Cortex of kidney (tissue), 1 donor: ENCODE measurements around the gene TENM4.

Experiments
- DNase-seq: peaks from one replicate; lab custom pipeline; 2025; lab: John Stamatoyannopoulos, UW

TENM4 gene

DNA sequence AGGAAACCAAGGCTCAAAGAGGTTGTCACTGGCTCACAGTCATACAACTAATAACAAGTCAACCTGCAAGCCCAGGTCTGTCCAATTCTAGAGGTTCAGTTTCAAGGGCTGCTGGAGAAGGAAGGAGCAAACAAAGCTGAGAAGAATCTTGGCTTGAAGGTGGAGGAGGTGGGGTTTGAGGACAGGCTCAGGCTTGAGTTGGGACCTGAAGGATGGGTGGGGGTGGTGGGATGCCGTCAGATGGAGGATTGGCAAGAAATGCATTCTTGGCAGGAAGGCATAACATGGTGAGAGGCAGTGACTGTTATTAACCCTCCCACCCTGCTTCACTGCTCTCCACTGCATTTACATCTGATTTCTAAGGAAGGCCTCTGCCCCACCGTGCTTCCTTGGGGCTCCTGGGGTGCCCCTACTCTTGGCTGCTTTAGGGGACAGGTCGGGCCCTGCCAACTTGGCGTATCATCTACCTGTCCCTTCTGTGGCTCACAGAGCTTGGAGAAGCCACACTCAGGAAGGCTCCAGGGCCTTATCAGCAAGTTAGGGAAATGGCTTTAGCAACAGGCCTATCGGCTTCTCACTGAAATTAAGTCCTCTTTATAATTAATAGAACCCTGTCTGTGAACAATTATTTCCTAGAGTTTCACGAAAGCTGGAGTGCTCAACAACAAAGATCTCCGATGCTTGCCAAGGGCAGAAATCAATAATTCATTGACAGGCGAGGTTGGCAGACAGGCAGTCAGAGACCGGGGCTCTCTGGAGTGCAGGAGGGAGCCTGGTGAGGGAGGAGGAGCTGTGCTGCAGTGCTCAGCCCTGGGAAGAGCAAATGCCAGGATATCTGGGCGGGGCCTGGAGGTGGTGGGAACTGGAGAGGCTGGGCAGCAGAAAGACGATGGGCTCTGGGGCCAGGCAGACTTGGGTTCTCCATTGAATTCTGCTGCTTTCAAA lies 781.2 kb downstream of the TENM4 start:
- DNase-seq = no peak

DNA sequence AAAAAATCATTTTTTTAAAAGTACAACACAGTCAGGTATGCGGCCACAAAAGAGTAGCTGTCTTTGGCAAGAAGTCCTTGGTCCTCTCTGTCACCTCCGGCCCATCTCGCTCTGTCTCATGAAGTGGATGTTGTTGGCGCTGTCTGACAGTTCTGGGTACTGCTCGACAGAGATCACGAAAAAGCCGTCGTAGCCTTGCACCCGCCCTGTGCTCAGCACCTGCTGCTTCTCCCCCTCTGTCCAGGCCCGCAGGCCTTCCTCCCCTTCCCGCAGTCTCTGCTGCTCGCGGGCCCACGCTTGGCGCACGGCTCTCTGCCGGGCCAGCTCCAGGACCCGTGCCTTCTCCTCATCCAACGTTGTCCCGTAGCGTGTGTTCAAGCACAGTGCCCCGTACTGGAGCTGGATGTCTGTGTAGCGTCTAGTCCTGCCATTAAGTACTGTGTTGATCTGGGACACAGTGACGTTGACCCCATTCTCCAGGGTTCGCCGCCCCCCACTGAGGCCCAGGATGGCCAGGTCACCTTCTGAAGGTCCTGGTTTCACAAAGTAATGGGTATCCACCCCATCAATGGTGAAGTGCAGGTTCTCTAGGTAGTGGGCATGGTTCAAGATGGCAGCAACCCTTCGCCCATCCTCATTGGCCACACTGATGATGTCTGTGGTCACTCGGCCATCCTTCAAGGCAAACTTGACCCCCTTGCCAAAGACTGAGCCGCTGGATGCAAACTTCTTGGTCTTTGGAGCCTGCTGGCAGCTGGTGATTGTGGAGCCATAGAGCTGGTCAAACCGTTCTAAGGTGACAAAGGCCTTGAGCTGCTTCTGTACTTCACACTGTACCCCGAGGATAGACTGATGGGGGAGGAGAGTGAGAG lies 782.6 kb downstream of the TENM4 start:
- DNase-seq = no peak

DNA sequence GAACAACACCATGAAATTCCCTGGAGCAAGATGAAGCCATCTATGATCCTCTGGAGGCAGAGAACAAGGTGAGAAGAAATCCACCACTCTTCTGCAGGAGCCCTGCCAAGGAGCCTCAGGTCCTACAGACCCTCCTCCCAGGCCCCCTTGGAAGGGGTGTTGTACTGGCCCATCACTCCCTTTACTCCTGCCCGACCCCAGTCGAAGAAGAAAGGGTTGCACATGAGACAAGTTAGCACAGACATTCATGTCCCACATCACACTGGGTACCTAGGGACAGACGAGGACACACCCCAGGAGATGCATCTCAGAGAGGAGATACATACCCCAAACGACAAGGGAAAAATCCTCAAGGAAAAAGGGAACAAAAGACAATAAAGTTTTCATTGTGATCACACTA lies 783.4 kb downstream of the TENM4 start:
- no peak for DNase-seq

DNA sequence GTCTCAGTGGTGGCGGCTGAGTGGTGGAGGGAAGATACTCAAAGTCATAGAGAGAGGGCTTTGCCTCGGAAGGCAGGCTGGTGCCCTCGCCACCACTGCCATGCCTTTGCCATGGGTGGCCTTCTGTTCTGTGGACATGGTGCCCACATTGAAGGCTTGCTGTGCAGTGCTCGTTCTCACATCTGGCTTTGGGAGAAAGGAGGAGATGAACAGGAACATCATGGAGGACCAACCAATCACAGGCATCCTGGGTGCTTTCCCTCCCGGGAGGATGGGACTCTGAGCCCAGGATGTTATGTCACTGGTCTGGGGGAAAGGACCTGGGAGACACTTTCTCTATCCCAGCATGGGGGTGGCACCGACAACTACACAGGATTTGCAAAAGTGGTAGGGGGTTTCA lies 783.8 kb downstream of the TENM4 start:
- no peak for DNase-seq

DNA sequence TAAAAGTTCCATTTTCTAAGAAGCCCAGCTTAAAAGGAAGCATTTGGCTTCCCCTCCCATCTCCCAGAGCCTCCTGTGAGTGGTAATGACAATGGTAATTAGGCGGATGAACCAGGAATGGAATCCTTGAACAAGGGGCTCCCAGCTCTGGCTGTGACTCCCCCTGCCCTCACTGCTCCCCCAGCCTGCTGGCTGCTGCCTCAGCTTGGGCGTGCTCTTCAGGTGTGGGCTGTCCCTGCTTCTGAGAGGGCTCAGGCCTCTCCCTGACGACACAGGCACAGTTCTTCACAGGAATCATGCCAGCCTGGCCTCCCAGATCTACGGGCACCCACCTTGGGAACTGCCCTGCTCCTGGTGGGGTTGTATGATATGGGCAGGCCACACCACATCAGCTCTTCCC lies 784.5 kb downstream of the TENM4 start:
- DNase-seq = no peak

DNA sequence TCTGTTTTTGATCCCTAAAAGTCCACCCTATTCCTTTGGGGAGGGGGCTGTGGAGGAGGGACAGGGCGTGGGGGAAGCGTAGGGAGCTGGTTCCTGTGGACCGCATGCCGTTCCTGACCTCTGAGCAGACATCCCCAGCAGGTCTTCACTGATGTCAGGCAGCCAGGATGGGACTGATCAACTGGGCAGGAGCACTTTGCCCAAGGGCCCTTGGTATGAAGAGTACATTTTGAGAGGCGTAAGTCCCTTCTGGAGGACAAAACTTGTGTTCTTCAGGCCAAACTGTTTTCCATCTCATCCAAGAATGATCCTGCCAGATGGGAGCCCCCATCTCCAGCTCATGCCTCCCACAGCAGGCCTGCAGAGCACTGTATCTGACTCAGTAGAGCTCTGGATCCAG lies 785.3 kb downstream of the TENM4 start:
- no peak for DNase-seq

DNA sequence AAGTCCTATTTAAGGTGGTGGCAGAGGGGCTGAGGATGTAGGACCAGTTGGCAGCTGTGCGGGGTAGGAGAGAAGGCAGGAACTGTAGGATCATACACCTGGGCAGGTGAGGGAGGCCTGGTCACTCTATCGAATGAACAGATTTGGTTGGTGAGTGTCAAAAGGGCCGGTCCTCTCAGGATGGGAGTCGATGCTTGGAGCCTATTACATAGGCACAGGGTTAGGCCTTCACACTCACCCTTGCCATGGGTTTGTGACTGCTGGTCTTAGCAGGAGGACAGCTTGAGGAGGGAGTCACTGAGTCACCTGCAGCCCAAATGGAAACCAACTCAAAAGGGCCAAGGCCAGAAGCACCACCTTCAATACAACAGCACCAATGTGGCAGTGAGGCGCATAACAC lies 786.0 kb downstream of the TENM4 start:
- no peak for DNase-seq

DNA sequence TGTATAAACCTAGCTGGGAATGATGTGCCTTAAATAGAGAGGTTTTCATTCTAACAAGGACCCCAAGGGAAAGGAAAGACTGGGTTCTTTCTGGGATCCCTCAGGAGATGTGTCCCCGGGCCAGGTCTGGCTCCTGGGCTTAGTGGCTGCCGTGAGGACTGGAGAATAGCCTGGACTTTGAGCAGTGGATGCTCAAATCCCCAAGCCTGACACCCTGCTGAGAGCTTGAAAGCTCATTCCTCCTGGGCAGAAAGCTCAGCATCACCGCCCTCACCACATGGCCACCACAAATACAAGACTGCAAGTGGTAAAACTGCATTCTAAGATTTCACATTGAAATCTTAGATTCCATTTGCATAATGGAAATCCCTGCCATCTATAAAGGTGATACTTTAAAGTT lies 786.8 kb downstream of the TENM4 start:
- no peak for DNase-seq

DNA sequence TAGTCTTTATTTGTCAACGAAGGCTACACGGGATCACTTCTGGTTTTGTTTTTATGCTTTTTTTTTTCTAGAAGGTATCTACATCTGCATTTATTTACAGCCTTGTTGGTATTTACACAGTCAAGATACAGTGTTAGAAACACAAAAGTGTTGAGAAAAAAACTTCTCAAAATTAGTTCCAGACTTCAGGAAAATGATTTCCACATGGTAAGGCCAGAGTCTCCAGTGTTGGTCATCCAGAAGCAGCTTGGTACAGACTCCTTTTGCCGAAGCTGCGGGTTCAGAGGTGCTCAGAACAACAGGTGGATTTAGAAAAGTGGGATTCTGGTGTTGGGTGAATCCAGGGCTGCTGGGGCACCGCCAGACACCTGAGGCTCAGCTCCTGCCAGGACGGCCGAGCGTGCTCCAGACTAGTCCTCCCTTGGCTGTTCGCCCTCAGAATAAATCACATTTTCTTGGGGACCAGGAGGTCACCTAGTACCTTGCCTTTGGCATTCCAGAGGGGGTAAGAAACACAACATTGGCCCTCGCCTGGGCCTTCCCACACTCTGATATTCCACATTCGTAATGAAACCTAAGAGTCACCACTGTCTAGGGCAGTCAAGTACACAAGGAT lies 787.4 kb downstream of the TENM4 start:
- no peak for DNase-seq

DNA sequence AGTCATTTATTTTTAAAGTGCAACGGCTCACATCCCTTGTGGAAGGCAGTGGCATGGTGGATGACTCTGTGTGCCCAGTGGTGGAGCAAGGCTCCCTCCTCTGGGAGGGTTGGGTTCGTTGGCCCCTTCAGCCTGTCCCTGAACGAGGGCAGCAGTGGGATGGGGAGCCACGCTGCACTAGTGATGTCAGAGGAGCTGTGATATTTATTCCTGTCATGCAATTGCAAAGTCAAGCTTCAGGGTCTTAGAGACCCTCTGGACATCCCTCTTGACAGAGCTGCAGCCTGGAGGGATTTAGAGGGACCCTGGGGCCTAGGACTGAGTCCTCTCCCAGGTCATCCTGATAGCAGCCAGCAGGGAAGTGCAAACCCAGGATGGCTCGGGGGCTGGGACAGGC lies 788.0 kb downstream of the TENM4 start:
- DNase-seq = no peak

DNA sequence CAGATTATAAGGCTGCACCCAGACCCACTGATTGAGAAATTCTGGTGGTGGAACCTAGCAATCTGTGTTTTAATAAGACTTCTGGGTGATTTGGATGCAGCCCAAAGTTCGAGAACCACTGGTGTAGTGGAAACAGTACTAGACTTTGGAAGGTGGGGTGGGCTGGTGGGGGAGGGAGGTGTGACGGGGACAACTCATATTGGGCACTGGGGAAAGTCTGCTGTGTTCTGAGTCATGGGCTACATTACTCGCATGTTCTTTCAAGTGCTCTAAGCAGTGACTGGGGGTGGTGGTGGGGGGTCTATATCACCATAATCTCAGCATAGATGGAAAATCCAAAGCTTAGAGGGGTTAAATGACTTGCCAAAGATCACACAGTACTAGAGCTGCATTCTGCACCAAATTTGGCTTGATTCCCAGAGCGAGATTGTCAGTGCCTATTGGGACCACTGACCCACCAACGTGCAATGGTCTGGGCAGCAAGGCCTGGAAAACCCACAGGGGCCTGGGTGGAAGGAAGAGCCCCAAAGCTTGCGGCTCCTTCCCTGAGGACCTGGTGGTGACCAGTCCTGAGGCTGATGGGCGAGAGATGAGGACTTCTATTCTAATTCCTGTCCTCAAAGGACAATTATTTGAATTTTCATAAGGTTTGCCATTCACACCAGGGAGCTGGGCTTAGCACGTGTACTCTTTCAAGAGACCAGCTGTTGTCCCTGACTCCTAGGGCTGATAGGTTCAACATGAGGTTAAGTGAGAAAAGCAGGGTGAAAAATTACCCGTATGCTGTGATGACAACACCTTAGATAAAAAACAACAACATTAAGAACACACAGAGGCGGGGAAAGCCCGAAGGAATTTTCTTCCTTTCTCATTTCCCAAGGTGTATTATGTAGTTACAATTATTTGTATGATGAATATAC lies 788.6 kb downstream of the TENM4 start:
- no peak for DNase-seq

DNA sequence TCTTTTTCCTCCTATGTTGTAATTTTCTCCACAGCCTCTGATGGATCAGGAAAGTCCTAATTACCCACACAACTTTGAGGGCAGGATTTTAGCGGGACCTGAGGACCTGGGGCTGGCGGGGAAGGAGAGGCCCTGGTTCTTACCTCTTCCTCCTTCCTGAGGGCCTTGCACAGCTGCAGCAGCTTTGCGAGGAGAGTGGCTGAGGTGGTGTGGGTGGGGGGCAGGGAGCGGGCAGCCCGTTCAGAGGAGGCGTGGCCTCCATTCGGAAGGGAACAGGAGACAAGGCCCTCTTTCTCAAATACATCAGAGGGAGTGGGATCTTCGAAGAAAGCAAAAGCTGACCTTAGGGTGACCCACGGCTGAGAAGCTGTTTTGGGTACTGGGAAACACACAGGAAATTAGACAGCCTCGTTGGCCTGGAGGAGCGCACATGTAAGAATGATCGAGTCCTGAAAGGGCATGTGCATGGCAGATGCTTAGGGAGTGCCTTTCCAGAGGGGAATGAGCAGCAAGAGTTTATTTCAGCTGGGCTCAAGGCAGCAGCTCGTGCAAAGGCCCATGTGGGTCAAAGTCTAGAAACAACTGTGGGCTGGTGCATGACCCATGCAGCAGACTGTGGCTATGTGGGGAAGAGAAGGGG lies 789.6 kb downstream of the TENM4 start:
- DNase-seq = no peak

DNA sequence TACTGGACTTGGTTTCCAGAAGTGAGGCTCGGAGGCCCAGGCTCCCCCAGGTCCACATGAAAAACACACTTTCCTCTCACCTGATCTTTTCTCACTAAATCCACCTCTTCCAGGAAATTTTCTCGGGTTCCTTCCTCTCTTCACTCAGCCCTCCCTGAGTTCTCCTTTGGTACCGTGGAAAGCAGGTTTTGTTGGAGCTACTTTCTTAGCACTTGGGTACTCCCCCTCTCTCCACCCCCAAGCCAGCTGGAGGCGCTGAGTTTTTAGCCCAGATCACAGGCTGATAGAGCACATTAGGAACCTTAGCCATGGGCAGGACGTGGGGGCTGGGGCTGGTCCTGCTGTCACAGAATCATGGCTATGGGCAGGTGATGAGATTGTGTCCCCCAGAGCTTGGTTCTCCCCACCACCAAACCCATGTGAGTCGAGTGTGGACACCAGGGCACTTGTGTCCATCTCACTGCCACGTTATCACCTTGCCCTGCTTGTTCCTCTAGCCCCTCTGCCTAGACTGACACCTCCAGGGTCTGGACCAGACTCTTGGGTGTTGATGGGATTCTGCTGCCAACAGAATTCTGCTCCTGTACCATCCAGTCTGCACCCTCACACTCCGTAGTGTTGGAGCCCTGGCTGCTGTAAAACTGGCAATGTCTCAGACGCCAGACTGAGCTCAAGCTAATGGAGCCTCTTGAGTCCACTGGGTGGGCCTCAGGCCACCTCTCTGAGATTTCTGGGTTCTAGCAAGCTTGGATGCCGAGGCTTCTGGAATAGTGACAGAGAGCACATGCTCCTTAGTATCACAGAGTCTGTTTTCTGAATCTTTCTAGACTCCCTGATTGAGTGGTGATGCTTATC lies 791.2 kb downstream of the TENM4 start:
- no peak for DNase-seq

DNA sequence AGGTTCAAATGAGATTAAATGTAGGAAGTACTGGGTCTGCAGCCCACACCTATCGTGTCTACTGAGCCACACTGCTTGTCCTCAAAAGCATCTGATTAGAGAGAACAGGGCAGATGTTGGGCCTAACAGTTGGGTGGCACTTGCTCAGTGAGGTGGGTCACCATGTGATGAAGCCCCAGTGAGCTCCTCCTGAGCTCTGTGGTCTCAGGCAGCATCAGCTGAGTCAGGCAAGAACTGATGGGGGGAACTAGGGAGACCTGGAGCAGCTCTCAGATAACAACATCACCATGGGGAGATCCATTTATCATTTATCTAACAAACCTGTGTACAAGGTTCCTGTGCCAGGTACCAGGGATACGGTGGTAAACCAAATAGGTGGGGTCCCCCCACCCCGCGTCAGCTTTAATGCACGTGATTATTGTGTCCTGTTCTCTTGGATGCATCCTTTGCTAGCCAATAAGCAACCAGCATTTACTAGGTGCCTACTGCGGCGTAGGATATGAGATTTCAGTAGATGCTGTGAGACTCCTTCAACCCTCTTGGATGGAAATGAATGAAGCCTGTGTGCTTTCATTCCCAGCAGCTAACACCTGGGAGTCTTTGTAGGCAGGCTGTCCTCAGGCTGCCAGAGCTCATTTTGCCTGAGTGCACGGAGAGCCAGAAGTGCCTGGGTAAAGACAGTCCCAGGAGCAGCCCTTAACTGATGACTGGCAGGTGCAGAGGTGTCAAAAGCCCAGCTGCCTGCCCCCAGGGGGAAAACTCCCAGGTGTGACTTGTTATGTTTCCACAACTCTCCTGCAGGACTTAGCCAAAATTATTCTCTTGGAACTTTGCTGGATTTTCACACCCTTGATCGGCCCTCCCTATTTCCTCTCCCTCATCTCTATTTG lies 792.6 kb downstream of the TENM4 start:
- no peak for DNase-seq

DNA sequence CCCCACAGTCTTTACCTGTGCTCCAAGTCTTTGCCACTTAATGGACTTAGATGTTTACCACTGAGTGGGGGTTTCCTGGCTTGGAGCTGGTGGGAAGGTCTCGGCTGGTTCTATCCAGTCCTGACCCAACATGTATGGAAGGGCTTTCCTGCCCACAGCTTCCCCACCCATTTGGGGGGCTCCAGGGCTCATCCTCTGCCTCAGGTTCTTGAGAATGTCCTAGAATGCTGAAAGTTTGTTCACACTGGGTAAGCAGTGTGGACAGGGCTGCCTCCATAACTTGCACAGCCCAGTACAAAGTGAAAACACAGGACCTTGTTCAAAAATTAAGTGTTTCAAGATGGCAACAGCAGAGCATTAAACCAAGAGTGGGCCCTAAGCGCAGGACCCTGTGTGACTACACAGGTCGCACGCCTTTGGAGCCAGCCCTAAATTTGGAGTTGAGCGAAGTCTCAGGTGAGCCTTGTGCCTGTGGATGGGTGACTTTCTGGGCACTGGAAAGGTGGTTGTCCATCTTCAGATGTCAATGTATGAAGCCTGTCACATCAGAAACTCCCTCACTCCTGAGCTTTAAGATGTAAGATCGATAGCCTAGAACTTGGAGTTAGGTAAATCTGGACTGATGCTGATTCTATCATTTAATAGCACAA lies 793.4 kb downstream of the TENM4 start:
- no peak for DNase-seq

DNA sequence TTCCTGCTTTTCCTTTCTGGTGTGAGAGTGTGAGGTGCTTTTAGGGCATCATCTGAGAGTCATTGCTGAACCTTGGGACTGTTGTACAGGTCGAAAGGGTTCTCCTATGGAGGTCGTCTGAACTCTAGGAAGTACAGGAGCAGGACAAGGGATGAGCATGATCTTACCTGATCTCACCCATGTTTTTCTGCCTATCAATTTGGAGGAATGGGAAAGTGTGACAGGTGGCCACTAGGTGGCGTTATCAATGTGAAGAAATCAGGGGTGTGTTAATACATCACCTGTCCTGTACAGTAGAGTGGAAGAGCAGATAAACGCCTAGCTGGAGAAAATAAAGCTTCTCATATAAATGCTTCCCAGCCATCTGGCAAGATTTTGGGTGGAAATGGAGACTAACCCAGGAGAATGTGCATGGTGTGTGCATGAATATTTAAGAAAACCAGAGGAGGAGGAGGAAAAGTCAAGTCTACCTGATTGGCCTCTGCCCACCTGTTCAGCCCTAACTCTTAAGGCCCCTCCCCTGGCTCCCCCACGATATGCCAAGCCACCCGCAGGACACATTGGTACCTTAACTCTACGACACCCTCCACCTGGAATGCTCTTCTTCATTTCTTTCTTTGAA lies 794.2 kb downstream of the TENM4 start:
- no peak for DNase-seq

DNA sequence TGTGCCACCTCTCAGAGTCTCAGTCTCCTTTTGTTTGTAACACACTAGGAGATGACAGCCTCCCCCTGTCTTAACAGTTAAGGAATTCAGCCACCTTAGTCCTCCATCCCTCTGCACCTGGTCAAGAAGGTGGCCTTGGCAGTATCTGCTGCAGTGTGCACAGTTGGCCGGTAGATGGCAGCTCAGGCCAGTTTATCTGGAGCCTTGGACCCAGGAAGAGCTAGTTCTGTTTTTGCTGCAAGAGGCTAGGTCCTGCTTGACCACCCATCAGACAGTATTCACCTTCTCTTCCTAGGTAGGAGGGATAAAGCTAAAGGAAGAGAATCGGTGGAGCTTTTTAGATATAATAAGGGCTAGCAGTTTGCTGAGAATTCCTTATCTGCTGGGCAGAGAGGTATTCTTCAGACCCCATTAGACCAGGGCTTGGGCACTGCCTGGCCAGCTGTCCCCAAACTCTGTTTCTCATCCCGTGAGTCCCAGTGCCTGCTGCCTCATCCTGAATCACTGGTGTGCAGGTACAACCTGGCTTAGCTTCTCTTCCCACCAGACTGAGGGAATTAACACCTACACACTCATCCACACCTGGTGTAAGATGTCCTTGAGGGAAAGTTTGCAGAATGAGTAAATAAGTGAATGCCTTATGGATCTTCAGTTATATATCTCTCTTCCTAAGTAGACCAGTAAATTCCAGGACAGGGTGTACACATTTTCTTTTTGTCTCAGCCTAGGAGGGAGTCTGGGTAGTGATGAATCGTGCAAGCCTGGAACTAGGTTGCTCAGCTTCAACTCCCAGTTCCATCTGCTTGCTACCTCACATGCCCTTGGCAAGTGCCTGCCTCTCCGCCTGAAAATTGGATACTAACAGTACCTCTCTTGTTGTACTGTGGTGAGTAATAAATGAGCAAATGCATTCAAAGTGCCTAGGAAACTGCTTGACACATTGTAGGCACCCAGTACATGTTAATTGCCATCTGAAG lies 795.3 kb downstream of the TENM4 start:
- DNase-seq = no peak
